GM23338 (cell line): ENCODE measurements around the gene ZFYVE16.
"Not testable (repeated sequence)": the region's sequence is repeated elsewhere in the genome, so short reads cannot be mapped to it uniquely, and the experiment has no call there.

Experiments used
- CTCF ChIP-seq, 2 experiments: fragments of 200-600 bp in 1 of 2; sonication (generic) in 1 of 2; conservative IDR thresholded peaks; 2 replicates each; pipeline versions ENCODE4 v1.5.1 to v1.6.1; 2016 to 2017; ENCODE audit warnings: antibody characterized with exemption in 2 of 2, low read depth in 2 of 2, mild to moderate bottlenecking in 2 of 2, moderate library complexity in 1 of 2
- ETS1 ChIP-seq: IDR thresholded peaks from 2 replicates; pipeline ENCODE4 v1.6.1; 2016; ENCODE audit warnings: antibody characterized with exemption
- EZH2 ChIP-seq: fragments of 200-600 bp; sonication (generic); IDR thresholded peaks from one replicate; pipeline ENCODE4 v1.8.0; 2017; ENCODE audit warnings: antibody characterized with exemption, mild to moderate bottlenecking, low read depth; ENCODE audit not compliant: unreplicated experiment
- EZH2phosphoT487 ChIP-seq: fragments of 200-600 bp; sonication (generic); IDR thresholded peaks from one replicate; pipeline ENCODE4 v1.8.1; 2018; ENCODE audit warnings: antibody characterized with exemption; ENCODE audit not compliant: unreplicated experiment
- JUNB ChIP-seq: IDR thresholded peaks from one replicate; pipeline ENCODE4 v1.6.1; 2016; ENCODE audit warnings: antibody characterized with exemption; ENCODE audit not compliant: unreplicated experiment
- POLR2AphosphoS5 ChIP-seq: IDR thresholded peaks from 2 replicates; pipeline ENCODE4 v1.6.1; 2016; ENCODE audit warnings: antibody characterized with exemption, low read depth
- REST ChIP-seq: IDR thresholded peaks from one replicate; pipeline ENCODE4 v1.6.1; 2018; ENCODE audit warnings: antibody characterized with exemption; ENCODE audit not compliant: unreplicated experiment
- ZNF114 ChIP-seq: fragments of 250-450 bp; sonication (Bioruptor Pico); IDR thresholded peaks from 2 replicates; pipeline ENCODE4 v1.5.0; 2020; ENCODE audit warnings: mild to moderate bottlenecking, moderate library complexity
- ZNF331 ChIP-seq: fragments of 250-450 bp; sonication (Bioruptor Pico); IDR thresholded peaks from 2 replicates; pipeline ENCODE4 v1.5.0; 2020; ENCODE audit warnings: low read depth, mild to moderate bottlenecking, moderate library complexity

- TF ChIP-seq CTCF (conservative IDR thresholded peaks at IDR 0.05; ENCODE audit: low read depth in 2 of 2); POLR2AphosphoS5; ZNF114; REST; EZH2phosphoT487; ETS1; ZNF331 (CRISPR knock-in tag); EZH2; JUNB: not testable (repeated sequence)
Measured at GRCh38 chr5:80470631-80471030, 62.8 kb downstream of the ZFYVE16 start.
